Measurements from ENCODE around the gene FCGBP.
"Not testable (repeated sequence)": the region's sequence is repeated elsewhere in the genome, so short reads cannot be mapped to it uniquely, and the experiment has no call there.

The FCGBP gene

DNA sequence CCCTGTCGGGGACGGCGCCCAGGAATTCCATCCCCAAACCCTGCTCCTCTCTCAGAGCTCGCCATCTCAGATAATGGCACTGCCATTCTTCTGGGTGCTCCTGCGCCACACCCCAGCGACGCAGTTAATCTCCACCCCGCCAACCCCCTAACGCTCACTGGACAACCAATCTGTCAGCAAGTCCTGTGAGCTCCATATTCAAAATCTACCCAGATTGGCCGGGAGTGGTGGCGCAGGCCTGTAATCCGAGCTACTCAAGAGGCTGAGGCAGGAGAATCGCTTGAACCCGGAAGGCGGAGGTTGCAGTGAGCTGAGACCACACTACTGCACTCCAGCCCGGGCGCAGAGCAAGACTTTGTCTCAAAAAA lies 18.6 kb downstream of the FCGBP start:
- H3K4me3 ChIP-seq (ENCODE audit: low read length): no peak overlapping the region
- TF ChIP-seq ZNF274 (IDR thresholded peaks at IDR 0.05; ENCODE audit: low read depth, low read length): no peak

DNA sequence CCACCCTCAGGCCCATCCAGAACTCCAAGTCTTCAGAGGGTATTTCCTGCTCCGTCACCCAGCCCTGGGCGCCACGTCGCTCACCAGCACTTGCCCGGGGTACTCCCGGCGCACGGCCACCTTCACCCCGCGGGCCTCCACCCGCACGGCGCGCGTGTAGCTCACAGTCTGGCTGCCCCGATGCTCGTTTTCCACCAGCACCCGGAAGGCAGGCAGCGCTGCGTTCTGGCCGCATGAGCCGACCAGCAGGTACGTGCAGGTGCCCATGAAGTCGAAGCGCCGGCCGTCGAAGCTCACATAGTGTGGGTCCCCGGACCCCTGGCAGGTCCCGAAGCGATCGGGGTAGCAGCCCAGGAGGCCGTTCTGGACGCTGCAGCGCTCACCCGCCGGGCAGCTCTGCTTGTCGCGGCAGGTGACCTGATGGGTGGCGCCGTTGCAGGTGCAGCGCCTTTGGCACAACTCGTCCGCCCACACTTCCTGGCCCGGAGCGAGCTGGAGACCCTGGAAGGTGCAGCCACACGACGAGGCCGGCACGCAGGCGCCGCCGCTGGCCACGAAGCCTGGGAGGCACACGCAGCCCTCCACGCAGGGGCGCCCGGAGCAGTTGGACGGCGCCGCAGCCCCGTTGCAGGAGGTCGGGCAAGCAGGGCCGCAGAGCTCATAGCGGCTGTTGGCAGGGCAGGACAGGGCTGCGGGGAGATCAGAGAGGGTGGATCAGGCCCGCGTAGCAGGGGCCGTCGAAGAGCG lies 19.2 kb downstream of the FCGBP start:
- H3K4me3 ChIP-seq (ENCODE audit: low read length): no peak overlapping the region
- TF ChIP-seq ZNF274 (IDR thresholded peaks at IDR 0.05; ENCODE audit: low read depth, low read length): no peak

DNA sequence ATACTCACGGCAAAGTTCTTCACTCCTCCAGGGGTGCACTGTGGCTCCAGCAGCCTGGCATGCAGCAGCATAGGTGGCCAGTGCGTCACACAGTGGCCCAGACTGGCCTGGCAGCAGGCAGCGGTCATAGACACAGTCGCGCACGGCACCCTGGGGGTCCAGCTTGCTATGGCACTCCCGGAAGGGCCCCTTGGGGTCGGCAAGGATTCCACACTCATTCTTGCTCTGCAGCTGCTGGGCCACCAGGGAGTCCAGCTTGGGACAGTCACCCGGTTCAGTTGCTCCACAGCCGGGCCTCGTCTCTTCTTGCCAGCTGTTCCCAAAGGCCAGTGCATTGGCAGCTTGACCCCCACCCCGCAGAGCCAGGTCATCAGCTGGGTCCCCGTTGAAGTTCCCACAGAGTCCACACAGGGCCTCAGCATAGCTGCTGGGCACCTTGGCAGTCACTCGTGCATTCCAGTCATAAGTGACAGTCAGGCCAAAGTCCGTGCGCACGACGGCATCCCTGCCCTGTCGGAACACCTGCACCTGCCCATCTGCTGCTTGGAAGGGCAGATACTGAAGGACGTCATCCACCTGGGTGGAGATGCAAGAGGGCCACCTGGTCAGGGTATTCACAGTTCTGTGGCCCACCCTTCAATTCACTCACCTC lies 20.6 kb downstream of the FCGBP start:
- no peak for TF ChIP-seq ZNF274 (IDR thresholded peaks at IDR 0.05; ENCODE audit: low read depth, low read length)
- H3K4me3 ChIP-seq (ENCODE audit: low read length): no peak overlapping the region

DNA sequence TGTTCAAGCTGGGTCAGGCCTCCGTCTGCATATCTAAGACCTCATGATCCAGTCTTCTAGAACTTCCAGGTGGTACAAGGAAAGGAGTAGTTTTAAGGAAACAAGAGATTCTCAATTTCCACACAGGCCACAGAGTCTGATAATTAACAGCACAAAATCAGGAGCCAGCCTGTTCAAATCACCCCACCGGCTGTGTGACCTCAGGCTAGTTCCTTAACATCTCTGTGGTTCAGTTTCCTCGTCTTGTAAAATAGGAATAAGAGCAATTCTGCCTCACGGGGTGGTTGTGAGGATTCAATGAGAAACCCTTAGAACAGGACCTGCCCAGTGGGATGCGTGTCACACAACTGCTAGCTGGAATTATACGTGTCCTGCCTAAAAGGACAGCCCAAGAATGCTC lies 25.6 kb downstream of the FCGBP start:
- no peak overlapping the region for H3K4me3 ChIP-seq (ENCODE audit: low read length)
- TF ChIP-seq ZNF274 (IDR thresholded peaks at IDR 0.05; ENCODE audit: low read depth, low read length): no peak

DNA sequence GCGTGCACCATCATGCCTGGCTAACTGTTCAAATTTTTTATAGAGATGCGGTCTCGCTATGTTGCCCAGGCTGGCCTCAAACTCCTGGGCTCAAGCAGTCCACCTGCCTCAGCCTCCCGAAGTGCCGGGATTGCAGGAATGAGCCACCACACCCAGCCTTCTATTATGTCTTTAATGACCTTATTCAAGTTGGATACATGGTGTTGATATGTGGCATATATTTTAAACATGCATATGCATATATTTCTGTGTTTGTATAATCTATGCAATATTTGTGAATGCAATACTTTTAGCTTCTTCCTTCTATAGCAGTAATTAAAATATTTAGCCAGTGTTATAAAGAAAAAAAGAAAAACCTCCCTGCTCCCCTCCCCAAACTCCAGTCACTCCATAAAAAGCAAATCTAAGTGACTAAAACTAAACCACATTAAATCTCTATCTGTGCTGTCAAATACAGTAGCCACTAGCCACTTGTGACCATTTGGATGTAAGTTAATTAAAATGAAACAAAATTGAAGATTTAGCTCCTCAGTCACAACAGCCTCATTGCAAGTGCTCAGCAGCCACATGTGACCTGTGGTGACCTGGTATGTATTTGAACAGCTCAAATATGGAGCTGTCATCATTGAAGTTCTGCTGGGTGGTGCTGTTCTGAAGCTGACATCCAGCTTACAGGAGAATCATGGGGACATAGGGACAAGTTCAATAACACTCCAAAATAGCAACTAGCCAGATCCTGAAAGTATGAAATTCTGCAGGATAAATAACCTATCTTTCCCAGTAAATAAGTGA lies 27.4 kb downstream of the FCGBP start:
- no peak for TF ChIP-seq ZNF274 (IDR thresholded peaks at IDR 0.05; ENCODE audit: low read depth, low read length)
- H3K4me3 ChIP-seq (ENCODE audit: low read length): no peak overlapping the region

DNA sequence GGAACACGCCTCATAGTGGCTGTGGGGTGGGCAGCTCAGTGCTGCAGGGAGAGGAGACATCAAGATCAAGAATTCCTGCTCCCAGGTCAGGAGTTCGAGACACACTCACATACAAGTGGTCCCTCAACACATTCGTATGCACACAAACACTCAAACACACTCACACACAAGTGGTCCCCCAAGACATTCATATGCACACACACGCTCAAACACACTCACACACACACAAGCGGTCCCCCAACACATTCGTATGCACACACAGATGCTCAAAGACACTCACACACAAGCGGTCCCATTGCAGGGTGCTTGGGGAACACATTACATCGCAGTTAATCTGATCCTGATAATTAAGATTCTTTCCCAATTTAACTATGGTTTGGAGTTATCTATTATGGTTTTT lies 28.2 kb downstream of the FCGBP start:
- TF ChIP-seq ZNF274 (IDR thresholded peaks at IDR 0.05; ENCODE audit: low read depth, low read length): no peak
- H3K4me3 ChIP-seq (ENCODE audit: low read length): no peak overlapping the region

DNA sequence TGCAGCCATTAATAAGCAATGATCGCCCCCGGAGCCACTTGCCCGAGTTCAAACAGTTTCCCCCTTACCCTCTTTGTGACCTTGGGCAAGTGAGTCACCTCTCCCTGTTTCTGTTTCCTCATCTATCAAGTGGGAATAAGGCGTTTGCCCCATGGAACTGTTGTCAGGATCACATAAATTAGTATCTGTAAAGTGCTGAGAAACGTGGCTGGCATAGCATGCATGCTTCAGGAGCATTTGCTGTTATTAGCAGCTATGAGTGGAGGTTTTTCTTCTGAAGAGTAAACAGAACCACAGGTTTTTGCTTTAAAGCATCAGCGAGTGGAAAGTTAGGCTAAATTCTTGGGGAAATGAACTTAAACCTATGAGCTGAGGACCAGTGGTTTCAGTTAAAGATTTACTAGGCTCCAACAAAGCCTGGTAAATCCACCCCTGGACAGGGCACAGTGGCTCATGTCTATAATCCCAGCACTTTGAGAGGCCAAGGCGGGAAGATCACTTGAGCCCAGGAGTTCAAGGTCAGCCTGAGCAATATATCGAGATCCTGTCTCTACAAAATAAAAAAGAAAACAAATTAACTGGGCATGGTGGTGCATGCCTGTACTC lies 30.8 kb downstream of the FCGBP start:
- H3K4me3 ChIP-seq (ENCODE audit: low read length): not testable (repeated sequence)

DNA sequence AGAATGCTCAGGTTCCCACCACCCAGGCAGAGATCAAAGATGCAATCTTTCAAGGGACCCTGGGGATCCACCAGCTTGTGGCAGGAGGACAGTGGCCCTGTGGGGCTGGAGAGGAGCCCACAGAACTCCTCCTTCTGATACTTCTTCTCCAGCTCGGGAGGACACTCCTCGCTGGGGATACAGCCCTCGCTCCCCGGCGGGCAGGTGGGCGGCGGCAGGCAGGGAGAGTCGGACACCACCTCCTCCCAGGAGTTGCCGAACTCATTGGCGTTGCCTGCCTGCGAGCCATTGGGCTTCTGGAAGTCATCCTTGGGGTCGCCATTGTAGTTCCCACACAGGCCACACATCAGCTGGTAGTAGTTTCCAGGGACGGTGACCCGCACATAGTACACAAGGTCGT lies 32.1 kb downstream of the FCGBP start:
- H3K4me3 ChIP-seq (ENCODE audit: low read length): not testable (repeated sequence)

DNA sequence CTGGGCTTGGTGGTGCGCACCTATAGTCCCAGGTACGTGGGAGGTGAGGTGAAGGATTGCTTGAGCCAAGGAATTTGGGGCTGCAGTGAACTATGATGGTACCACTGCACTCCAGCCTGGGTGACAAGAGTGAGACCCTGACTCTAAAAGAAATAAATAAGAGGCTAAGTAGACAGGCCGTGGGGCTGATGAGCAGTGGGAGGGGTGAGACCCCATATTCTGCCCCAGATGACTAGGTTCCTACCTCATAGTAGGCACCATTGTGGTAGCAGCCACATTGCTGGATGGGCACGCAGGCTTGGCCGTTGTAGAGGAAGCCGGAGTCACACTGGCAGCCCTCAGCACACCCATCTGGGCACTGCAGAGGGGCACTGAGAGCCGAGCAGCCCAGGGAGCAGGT lies 32.8 kb downstream of the FCGBP start:
- not testable (repeated sequence) for H3K4me3 ChIP-seq (ENCODE audit: low read length)

DNA sequence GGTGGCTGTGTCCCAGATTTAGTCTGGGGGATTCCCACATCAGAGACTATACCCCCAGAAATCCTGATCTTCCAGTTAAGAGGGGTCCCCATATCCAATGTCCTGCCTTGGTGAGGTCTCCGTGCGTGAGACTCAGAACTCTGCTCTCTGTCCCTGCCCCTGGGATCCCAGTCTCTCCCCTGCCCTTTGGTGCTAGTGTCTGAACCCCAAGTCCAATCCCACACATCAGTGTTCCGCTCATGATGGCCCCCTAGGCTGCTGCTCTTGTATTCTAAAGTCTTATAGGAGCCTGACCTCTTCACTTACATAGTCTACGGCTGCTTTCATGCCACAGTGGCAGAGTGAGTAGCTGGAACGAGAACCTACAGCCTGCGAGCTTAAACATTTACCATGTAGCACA lies 35.6 kb downstream of the FCGBP start:
- H3K4me3 ChIP-seq (ENCODE audit: low read length): not testable (repeated sequence)

DNA sequence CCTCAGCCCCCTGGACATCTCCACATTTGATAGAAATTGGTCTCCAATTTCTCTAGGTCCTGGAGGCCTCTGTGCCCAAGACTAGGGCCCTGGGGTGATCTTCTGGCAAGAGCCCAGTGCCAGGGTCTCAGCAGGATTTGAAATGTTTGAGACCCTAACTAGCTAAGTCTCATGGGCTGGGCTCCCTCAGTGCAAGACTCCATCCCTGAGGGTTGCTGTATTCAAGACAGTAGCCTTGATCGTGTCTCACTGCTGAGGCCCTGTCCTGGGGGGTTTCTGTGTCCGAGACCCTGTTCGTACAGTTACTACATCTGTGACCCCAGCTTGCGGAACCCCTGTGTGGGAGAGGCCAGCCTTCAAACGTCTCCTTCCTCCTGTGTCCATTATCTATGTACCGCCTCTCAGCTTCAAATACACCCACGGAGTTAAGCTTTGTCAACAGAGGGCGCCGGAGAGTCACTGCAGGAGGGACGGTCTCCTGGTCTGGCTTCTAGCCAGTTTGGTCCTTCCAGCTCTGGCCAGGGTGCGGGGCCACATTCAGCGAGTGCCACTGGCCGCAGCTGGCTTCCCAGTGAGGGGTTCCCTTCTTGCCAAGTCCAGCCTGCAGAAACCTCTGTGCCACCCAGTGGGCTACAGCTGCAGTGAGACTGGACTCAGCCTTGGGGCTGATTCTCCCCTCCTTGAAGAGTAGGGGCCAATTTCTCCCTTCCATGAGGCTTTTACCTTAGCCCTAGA lies 36.8 kb downstream of the FCGBP start:
- H3K4me3 ChIP-seq (ENCODE audit: low read length): not testable (repeated sequence)

DNA sequence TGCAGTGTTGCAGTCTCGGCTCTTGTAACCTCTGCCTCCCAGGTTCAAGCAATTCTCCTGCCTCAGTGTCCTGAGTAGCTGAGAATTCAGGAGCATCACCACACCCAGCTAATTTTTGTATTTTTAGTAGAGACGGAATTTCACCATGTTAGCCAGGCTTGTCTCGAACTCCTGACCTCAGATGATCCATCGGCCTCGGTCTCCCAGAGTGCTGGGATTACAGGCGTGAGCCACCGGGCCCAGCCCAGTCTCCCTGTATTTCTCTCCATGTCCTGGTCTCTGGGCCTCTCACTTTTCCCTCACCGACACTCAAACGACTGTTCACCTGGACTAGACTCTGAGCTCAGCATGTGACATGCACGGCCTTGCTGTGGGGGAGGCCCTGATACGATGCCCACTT lies 39.3 kb downstream of the FCGBP start:
- not testable (repeated sequence) for H3K4me3 ChIP-seq (ENCODE audit: low read length)

DNA sequence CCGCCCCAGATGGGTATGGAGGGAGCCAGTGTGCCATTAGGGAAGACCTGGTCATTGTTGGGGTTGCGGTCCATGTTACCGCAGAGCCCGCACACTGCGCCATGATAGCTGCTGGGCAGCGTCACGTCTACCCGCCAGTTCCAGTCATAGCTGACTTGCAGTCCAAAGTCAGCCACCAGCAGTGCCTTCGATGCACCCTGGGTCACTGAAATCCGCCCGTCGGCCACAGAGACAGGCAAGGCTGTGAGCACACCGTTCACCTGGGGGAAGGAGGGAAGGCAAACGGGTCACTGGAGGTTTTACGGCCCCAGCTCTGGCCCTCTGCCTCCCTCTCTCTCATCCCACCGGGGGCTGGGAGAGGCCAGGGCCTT lies 40.2 kb downstream of the FCGBP start:
- H3K4me3 ChIP-seq (ENCODE audit: low read length): not testable (repeated sequence)

DNA sequence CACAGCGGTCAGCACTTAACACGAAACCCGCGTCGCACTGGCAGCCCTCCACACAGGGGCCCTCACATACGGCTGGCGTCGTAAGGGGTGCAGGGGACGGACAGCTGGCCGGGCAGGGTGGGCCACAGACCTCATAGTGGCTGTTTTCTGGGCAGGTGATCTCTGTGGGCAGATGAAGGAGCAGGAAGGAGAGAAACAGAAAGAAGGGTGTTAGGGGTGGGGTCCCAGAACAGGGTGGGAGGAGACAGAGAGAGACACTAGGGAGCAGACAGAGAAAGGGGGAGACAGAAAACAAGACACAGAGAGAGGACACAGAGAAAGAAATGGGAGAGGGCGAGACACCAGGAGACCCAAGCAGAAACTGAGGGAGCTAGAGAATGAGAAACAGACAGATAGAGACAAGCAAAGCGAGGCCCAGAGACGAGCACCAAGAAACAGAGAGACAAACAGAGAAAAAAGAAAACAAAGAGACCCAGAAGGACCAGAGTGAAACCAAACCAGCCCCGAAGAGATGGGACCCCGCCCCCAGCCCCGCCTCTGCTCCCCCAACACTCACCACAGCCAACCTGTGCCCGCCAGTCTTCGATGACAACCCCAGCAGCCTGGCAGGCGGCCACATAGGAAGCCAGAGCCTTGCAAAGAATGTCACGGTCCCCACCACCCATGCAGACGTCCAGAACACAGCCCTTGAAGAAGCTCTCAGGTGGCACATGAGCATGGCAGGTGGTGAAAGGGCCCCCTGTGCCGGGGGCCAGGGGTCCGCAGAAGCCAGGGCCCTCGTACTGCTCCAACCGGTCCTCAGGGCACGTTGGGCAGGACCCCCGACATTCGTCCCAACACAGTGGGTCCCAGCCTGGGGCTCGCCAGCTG lies 40.8 kb downstream of the FCGBP start:
- H3K4me3 ChIP-seq (ENCODE audit: low read length): not testable (repeated sequence)

DNA sequence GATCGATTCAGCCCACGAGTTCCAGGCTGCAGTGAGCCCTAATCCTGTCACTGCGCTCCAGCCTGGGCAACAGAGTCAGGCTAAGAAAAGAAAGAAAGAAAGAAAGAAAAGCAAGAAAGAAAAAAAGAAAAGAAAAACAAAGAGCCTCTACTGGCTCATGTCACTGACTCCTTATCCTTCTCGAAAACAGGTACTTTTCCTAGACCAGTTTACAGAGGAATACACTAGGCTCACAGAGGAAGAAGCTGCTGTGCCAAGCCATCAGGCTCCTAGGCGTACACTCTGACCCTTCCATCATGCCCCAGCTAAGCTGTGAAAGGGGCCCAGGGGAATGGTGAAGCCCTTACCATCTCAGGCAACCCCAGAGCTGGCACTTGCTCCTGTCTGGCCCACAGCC lies 41.9 kb downstream of the FCGBP start:
- H3K4me3 ChIP-seq (ENCODE audit: low read length): not testable (repeated sequence)

DNA sequence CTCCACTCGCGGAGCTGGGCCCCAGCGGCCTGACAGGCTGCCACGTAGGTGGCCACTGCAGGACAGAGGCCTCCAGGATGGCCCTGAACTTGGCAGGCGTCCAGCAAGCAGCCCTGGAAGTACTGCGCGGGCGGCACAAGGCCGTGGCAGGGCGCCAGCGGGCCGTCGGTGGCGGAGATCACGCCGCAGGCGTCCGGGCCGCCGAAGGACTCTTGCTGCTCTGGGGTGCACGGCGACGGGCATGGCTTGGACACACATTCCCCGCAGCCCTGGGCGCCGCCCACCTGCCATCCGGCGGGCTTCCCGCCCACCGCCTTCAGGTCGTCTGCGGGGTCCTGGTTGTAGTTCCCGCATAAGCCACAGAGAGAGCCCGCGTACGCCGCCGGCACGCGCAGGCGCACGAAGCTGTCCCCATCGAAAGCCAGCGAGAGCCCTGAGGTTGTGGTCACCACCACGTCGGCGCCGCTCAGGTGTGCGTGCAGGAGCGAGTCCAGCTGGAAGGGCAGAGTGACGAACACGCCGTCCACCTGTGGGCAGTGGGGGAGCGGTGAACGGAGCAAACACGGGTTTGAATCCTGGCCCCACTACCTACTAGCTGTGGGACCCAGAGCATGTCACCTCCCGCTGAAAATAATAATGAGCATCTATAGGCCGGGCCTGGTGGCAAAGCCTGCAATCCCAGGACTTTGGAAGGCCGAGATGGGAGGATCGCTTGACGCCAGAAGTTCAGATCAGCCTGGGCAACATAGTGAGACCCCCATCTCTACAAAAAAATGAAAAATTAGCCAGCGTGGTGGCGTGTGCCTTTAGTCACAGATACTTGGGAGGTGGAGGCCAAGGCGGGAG lies 42.6 kb downstream of the FCGBP start:
- H3K4me3 ChIP-seq (ENCODE audit: low read length): not testable (repeated sequence)
